GM10266 (cell line): ENCODE data around the gene NOP9.

ENCODE experiments used
- DNase-seq: peaks from one replicate; pipeline ENCODE4 v3.0.0; 2012; ENCODE audit errors: extremely low spot score
- CTCF ChIP-seq: IDR thresholded peaks from 2 replicates; pipeline ENCODE4 v1.5.1; 2012; ENCODE audit warnings: mild to moderate bottlenecking, low read depth; ENCODE audit not compliant: control insufficient read depth, insufficient read depth; ENCODE audit errors: missing control alignments

Gene NOP9

DNA sequence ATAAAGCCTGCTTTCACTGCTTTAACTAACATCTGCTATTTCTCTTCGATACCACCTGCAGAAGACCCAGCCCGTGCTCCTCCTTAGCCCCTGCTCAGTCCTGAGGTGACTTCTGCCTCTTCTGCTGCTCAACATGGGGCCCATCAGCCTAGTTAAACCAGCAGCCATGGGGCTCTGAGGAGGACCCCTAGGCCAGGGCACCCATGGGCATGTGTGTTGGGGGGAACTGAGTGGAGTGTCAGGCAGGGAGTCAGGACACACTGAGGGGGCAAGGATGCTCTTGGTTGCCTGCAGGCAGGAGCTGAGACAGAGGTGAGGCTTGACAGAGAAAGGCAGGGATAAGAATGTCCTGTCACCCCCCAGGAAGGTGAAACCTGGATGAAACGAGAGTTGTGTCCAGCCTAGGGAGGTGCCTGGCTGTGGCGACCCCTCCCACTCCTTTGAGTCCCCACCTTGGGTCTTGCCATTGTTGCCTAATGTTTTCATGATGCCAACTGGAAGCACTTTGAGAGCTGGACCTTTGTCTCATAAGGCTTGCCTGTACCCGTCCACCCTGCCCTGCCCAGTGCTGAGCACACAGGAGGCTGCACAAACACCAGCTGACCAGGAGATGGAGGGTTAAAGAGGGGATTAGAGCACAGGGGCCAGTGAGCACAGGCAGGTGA lies 15.7 kb upstream of the NOP9 start:
- TF ChIP-seq CTCF: no peak
- DNase-seq: no peak

DNA sequence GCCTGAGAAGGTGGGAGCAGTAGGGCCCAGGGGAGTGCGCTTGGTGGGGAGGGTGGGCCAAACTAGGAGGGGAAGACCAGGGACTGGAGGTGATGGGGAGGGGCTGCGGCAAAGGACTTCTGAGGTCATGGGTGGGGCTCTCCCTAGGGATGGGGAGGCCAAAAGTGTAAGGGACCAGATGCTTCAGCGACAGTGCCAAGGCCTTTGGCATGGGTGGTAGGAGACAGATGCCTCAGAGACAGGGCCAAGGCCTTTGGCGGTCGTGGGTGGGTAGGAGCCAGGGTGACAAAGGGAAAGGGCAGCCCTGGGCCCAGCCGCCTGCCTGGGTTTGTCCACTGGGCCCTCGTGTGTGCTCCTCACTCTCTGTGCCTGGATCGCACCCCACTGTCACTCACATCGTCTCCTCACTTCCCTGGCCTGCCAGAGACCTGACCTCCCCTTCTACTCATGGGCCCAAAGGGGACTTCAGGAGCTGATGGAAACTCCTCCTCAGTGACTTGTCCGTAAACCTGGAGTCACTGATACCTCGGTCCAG lies 15.1 kb upstream of the NOP9 start:
- TF ChIP-seq CTCF: no peak
- DNase-seq: no peak

- no peak for DNase-seq
- TF ChIP-seq CTCF: no peak
These were observed 14.3 kb upstream of the NOP9 start for GRCh38 chr14:24285351-24285750.

- no peak for TF ChIP-seq CTCF
- DNase-seq: no peak
These were observed 12.7 kb upstream of the NOP9 start for GRCh38 chr14:24286996-24287395.

GRCh38 chr14:24289649-24290280 lies 9.9 kb upstream of the NOP9 start:
- no peak for DNase-seq
- TF ChIP-seq CTCF: no peak

DNA sequence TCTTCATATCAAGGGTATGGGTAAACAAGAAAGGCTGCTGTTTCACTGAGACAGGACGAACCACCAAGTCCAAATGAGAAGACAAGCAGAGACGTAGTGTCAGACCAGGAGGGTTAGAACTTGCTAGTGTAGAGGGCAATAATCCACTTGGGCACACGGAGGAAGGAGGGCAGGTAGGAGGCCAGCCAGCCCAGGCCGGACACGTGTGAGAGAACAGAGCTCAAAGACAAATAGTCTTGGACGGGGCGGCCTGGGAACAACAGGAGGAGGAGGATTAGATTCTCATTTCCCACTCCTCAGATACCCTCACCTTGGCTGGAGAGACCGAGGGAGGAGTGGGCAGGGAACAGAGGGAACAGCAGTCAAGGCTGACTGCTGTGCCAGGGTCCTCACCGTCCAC lies 8.9 kb upstream of the NOP9 start:
- no peak for DNase-seq
- TF ChIP-seq CTCF: no peak

DNA sequence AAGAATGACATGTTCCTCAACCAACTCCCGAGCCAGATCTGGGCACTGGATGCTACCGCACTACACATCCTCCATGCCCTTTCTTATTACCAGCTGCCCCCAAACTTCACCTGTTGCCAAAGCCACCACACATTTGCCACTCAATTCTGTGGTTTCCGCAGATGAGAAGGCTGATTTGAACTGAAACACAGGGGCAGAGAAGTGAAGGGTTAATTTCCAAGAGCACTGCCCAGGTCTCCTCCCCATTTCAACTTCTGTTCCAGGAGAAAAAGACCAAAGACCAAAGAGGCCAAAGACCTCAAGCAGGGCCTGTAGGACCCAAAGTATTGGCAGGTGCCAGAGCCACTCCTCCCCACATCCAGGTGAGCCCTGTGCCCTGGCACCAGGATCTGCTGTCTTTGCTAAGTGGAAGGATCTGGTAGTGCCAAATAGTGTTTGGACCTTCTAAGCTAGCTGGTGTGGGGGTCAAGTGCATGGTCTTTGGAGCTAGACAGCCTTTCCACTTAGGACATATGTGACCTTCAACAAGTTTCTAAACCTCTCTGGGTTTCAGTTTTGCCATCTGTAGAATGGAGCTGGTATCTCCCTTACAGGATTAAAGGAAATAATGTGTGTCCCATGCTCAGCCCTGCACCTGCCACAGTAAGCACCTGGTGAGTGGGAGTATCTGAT lies 8.1 kb upstream of the NOP9 start:
- DNase-seq: no peak
- no peak for TF ChIP-seq CTCF
